Neural crest cell (in vitro differentiated cells): Measurements from ENCODE around the gene CCR9. TPM values are rescaled to one million over a fixed set of nuclear protein-coding genes. Genes with fewer than 3 reads are reported as not detected.

Experiments used
- DNase-seq: peaks from one replicate; pipeline ENCODE4 v3.0.0; 2021; ENCODE audit warnings: low read depth, mixed read lengths, low spot score
- H3K27ac Mint-ChIP-seq: one replicate; pipeline ENCODE4 v1.8.0; 2021; ENCODE audit warnings: mild to moderate bottlenecking, mixed read lengths; ENCODE audit not compliant: unreplicated experiment
- H3K27me3 Mint-ChIP-seq: 2 replicates; pipeline ENCODE4 v1.8.0; 2021; ENCODE audit warnings: low read depth, mild to moderate bottlenecking, mixed read lengths
- H3K36me3 Mint-ChIP-seq: 2 replicates; pipeline ENCODE4 v1.8.0; 2021; ENCODE audit warnings: low read depth, mild to moderate bottlenecking, mixed read lengths
- H3K4me1 Mint-ChIP-seq: 2 replicates; pipeline ENCODE4 v1.8.0; 2021; ENCODE audit warnings: mixed read lengths
- H3K4me3 Mint-ChIP-seq: one replicate; pipeline ENCODE4 v1.8.0; 2021; ENCODE audit warnings: mild to moderate bottlenecking, mixed read lengths
- H3K9me3 Mint-ChIP-seq: 2 replicates; pipeline ENCODE4 v1.8.0; 2021; ENCODE audit warnings: mixed read lengths
- total RNA-seq: library from RNA; stranded (reverse); gene quantifications from 2 replicates; pipeline ENCODE4 v1.2.1, GENCODE V29; 2021
- TF ChIP-seq, protein P1 (sequence below): fragments of 200-600 bp; sonication (generic); conservative IDR thresholded peaks from 2 replicates; pipeline ENCODE4 v1.5.0; 2021; ENCODE audit warnings: antibody characterized with exemption, mild to moderate bottlenecking

Gene CCR9
- total RNA-seq, 1 donor from 2014 or later: not detected

DNA sequence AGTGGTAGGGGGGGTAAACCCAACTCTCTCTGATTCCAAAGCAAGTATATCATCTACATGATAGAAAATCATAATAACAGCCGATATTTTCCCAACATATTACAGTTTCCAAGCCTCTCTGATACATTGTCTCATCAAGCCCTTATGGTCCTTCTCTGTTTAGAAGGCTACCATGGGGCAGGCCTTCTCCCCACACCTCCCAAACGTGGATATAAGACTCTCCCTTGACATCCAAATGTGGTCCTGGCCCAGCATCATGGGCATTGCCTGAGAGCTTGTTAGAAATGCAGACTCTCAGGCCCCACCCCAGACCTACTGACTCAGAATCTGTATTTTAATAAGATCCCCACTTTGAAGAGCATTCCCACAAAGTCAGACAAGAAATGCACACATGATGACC, 17.7 kb upstream of the CCR9 start:
- Mint-ChIP-seq H3K4me1 (no peaks in the 10 kb centered on the region), H3K4me3 (no peak overlapping the region)

DNA sequence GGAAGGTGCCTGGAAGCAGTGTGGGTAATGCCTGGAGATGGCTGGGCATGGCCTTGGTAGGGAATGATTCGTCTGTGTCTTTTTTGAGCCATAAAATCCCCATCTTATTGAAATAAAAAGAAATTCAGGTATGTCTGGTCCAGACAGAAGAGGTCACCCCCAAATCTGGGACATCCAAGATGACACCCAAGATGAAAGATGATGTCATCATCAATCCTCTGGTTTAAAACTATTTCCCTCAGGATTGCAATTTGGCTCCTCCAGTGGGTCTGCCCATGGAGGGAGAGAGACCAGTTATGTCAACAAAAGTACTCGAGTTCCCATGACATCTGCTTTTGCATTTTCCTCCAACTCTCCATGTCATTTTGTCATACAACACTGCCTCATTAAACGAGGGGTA, 16.7 kb upstream of the CCR9 start:
- Mint-ChIP-seq H3K27ac (no peak overlapping the region), H3K36me3 (no peaks in the 10 kb centered on the region), H3K9me3 (no peaks in the 10 kb centered on the region), H3K4me1 (no peaks in the 10 kb centered on the region), H3K27me3 (peaks cover 19% of the 10 kb centered on the region), H3K4me3 (no peak overlapping the region)
- no peak for DNase-seq
- TF ChIP-seq, protein P1, sequence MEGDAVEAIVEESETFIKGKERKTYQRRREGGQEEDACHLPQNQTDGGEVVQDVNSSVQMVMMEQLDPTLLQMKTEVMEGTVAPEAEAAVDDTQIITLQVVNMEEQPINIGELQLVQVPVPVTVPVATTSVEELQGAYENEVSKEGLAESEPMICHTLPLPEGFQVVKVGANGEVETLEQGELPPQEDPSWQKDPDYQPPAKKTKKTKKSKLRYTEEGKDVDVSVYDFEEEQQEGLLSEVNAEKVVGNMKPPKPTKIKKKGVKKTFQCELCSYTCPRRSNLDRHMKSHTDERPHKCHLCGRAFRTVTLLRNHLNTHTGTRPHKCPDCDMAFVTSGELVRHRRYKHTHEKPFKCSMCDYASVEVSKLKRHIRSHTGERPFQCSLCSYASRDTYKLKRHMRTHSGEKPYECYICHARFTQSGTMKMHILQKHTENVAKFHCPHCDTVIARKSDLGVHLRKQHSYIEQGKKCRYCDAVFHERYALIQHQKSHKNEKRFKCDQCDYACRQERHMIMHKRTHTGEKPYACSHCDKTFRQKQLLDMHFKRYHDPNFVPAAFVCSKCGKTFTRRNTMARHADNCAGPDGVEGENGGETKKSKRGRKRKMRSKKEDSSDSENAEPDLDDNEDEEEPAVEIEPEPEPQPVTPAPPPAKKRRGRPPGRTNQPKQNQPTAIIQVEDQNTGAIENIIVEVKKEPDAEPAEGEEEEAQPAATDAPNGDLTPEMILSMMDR: no peak

More for the DNA sequence above, 17.7 kb upstream of the CCR9 start:
- TF ChIP-seq, protein P1: no peak
- peaks cover under 1% of the 10 kb centered on the region for H3K9me3 Mint-ChIP-seq
- H3K36me3 Mint-ChIP-seq: no peaks in the 10 kb centered on the region
- DNase-seq: no peak
- H3K27me3 Mint-ChIP-seq: peaks cover 19% of the 10 kb centered on the region
- peak overlapping the region; percentile 31 for H3K27ac Mint-ChIP-seq

DNA sequence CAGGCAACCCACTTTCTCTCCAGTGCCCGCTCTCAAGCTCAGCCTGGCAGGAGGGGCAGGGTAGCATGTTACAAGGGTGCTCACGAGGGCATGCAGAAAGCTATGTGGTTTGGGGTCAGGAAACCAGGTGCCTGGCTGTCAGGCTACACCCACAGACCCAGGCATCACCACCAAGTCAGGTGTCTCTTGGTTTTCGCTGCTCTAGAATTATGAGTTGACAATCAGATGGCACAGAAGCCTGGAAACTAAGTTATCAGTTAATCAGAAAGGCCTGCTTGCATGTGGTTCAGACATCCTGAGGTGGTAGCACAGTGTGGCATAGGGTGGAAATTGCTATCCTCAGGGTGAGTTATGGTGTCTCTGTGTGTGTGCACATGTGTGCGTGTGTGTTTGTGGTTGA, 16.2 kb upstream of the CCR9 start:
- TF ChIP-seq, protein P1: no peak

DNA sequence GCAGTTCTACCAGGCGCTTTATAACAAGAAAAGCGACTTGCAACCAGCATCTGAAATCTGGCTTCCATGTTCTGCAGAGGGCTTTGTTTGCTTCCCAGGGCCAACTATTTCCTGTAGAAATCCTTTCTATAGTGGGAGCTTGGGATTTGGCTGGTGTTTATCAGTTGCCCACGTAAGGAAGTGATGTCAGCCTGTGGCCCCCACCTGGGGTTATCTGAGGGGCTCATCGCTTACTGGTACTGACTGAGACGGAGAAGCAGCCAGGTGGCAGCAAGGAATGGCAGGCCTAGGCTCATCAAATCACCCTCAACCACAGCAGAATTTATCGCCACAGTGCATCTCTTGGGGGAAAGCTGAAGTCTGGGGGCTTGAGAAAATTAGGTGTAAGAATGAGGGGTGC, 14.6 kb upstream of the CCR9 start:
- peaks cover 10% of the 10 kb centered on the region for H3K27me3 Mint-ChIP-seq
- TF ChIP-seq, protein P1: no peak
- H3K4me1 Mint-ChIP-seq: no peaks in the 10 kb centered on the region
- no peak for DNase-seq
- no peaks in the 10 kb centered on the region for H3K36me3 Mint-ChIP-seq
- no peaks in the 10 kb centered on the region for H3K9me3 Mint-ChIP-seq
- H3K4me3 Mint-ChIP-seq: no peak overlapping the region
- H3K27ac Mint-ChIP-seq: no peak overlapping the region

More for the DNA sequence above, 16.2 kb upstream of the CCR9 start:
- H3K9me3 Mint-ChIP-seq: no peaks in the 10 kb centered on the region
- no peak overlapping the region for H3K4me3 Mint-ChIP-seq
- no peak overlapping the region for H3K27ac Mint-ChIP-seq
- no peaks in the 10 kb centered on the region for H3K4me1 Mint-ChIP-seq
- H3K36me3 Mint-ChIP-seq: no peaks in the 10 kb centered on the region
- DNase-seq: no peak
- H3K27me3 Mint-ChIP-seq: peaks cover 19% of the 10 kb centered on the region

DNA sequence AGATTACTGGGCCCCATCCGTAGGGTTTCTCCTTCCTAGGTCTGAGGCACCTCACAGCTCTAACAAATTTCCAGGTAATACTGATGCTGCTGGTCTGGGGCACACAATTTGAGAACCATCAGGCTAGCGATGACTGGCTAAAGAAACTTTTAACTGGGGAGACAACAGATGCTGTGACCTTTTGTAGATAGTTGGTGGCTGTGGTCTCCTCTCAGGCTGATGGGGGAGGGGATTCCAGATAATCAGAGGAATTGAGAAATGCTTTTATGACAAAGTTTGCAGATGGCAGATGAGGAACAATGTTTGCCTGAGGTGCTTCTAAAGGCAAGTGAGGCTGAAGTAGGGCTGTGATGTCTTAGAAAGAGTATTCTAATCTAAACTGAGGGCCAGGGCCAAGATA, 13.8 kb upstream of the CCR9 start:
- no peaks in the 10 kb centered on the region for H3K4me1 Mint-ChIP-seq
- DNase-seq: no peak
- no peaks in the 10 kb centered on the region for H3K36me3 Mint-ChIP-seq
- H3K9me3 Mint-ChIP-seq: no peaks in the 10 kb centered on the region
- H3K27ac Mint-ChIP-seq: peak overlapping the region; percentile 73
- TF ChIP-seq, protein P1: no peak
- no peak overlapping the region for H3K4me3 Mint-ChIP-seq
- peaks cover 5% of the 10 kb centered on the region for H3K27me3 Mint-ChIP-seq

DNA sequence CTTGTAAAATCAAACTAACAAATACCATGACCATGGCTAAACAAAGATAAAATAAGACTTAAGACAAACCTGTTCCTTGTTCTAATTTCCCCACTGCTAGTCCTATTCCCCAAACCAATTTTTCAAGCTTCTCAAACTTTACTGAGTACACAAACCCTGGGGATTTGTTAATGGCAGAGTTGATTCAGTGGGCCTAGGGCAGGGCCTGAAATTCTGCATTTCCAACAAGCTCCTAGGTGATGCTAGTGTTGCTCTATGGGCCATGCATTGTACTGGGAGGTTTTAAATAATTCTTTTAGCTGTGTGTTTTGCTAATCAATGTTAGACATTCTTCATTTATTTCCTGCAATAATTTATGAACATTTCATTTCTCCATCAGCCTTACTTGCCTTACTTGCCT, 13.3 kb upstream of the CCR9 start:
- H3K27me3 Mint-ChIP-seq: peaks cover 4% of the 10 kb centered on the region
- no peak overlapping the region for H3K27ac Mint-ChIP-seq
- no peaks in the 10 kb centered on the region for H3K9me3 Mint-ChIP-seq
- H3K4me3 Mint-ChIP-seq: no peak overlapping the region
- TF ChIP-seq, protein P1: no peak
- no peak for DNase-seq
- H3K4me1 Mint-ChIP-seq: no peaks in the 10 kb centered on the region
- no peaks in the 10 kb centered on the region for H3K36me3 Mint-ChIP-seq
